Mesenteric fat pad (tissue), 1 donor: ENCODE measurements around the gene DDIAS. TPM values are rescaled to one million over a fixed set of nuclear protein-coding genes. Genes with fewer than 3 reads are reported as not detected.
"Not testable (repeated sequence)": the region's sequence is repeated elsewhere in the genome, so short reads cannot be mapped to it uniquely, and the experiment has no call there.

Experiments used
- DNase-seq: peaks from one replicate; pipeline ENCODE4 v3.0.0-alpha.2; 2020; ENCODE audit warnings: low spot score
- total RNA-seq: library from RNA; stranded (reverse); fragmentation: NEBNext Ultra II Directional; extraction: Animal tissue kit (Norgen Biotek cat#: 25700); gene quantifications from one replicate; pipeline ENCODE4 v1.2.1, GENCODE V29; 2021
- donor health status: DM: yes; HTN: yes; CAD: no.

DDIAS gene
- total RNA-seq, 1 donor from 2014 or later = 1.7 TPM

DNA sequence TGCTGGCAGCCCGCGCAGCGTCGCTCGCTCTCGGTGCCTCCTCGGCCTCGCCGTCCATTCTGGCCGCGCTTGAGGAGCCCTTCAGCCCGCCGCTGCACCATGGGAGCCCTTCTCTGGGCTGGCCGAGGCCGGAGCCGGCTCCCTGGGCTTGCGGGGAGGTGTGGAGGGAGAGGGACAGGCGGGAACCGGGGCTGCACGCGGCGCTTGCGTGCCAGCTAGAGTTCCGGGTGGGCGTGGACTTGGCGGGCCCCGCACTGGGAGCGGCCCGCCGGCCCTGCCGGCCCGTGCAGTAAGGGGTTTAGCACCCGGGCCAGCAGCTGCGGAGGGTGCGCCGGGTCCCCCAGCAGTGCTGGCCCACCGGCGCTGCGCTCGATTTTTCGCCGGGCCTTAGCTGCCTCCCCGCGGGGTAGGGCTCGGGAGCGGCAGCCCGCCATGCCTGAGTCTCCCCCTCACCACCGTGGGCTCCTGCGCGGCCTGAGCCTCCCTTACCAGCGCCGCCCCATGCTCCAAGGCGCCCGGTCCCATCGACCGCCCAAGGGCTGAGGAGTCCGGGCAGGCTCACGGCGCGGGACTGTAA, 69.1 kb downstream of the DDIAS start:
- not testable (repeated sequence) for DNase-seq

DNA sequence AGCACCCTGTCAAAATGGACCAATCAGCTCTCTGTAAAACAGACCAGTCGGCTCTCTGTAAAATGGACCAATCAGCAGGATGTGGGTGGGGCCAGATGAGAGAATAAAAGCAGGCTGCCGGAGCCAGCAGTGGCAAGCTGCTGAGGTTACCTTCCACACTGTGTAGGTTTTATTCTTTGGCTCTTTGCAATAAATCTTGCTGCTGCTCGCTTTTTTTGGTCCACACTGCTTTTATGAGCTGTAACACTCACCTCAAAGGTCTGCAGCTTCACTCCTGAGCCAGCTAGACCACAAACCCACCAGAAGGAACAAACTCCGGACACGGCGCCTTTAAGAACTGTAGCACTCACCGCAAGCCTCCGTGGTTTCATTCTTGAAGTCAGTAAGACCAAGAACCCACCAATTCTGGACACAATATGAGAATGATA, 70.0 kb downstream of the DDIAS start:
- DNase-seq = not testable (repeated sequence)

DNA sequence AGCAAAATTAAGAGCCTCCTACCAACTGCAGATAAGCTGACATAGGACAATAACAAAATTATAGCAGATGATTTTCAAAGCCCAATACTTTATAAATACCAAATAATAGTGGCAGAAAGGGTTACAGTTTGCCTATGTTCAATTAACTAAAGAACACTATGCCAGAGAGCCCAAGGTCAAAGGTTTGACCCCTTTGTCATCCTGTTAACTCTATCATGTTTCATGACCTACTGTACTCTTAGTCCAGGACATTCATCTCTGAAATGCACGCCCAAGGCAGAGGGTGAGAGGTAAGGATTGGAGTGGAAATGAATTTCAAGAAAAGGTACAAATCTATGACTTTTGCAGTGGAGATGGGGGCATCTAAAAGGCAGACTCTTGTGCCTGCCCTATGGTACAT, 70.6 kb downstream of the DDIAS start:
- no peak for DNase-seq

DNA sequence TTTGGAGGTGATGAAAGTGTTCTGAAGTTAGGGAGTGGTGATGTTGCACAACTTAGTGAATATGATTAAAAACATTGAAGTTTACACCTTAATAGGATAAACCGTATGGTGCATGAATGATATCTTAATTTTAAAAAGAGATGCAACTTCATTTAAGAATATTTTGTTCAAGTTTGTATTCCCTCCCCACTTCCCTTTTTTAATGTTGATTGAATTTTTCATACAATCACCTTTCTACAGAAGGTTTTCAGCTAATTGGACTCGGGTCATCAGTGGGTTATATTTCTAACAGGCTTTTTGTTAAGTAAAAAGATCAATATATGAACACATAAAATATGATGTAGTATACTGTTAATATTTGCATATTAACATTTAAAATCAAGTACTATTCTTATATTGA, 72.6 kb downstream of the DDIAS start:
- no peak for DNase-seq

DNA sequence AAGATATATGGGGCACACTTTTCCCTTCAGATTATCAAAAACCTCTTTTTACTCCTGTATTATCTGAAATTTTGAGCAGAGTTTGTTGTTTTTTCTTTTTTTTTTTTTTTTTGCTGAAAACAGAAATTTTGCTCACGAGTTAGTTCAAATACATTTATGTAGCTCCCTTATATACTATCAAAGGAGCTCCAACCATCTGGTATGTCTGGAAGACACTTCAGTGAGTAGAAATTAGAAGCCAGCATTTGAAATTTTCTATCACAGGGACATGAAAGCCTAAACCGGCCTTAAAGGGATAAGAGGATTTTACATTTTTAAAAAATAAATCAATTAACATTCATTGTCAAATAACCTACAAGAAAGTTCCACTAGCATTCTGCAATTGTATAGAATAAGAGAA, 73.3 kb downstream of the DDIAS start:
- DNase-seq = no peak

DNA sequence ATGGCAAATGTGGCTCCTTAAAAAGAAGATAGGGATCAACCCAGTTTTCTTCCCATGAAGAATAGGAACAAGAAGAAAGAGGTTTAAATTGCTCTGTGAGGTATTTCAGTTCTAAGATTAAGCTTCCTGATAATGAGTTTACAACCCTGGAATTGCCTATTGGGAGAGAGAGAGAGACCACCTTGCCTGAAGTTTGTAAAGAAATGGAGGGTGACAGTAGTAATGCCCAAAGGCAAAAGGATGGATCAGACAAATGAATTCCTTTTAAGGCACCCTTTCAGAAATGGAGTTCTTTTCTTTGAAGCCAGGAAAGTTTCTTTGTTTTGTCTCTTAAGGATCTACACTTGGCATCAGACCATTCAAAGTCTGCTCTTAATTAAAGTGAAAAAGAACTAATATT, 74.3 kb downstream of the DDIAS start:
- no peak for DNase-seq

DNA sequence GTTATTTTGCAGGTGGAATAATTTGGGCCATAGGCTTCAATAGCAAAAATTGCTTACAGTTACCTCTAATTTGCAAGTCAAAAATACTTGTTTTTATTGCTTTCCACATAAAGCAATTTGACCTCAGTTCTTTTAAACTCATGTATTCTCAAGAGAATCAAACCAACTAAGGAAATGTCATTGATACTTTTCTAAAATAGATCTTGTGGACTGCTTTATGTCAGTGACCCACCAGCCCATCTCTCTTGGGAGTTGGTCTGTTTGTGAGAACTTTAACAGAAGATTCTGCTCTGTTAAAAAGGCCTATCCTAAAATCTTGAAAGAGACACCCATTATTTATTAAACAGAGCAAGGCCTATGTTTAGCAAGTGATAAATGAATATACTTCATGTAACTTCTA, 75.2 kb downstream of the DDIAS start:
- DNase-seq = no peak

DNA sequence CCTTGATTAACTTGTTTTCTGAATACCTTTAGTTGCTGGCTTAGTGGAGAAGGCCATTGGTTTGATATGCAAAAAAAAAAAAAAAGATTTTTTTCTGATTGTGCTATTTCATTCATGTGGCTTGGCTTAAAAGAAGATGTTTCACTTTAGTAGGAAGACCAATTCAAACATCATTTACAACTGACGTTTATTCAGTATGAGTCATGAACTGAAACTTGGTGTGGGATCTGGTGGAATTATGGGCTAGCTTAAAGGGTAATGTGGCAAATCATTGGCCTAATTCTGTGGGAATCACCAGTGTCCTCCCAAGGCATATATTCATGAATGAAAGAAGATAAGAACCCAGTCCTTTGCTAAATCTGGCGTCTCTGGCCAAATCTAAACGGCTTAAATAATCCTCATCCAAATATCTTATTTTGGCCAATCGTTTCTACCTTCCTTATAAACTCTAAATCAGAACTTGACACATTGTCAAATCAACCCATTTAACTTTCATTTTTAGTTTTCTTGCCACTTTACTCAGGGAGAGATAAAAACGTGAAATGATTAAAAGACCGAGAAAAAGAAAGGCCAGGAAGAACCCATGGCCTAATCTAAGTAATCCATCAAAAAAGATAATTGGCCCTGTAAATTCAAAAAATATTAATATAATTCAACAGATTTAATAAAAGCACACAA, 77.0 kb downstream of the DDIAS start:
- no peak for DNase-seq

DNA sequence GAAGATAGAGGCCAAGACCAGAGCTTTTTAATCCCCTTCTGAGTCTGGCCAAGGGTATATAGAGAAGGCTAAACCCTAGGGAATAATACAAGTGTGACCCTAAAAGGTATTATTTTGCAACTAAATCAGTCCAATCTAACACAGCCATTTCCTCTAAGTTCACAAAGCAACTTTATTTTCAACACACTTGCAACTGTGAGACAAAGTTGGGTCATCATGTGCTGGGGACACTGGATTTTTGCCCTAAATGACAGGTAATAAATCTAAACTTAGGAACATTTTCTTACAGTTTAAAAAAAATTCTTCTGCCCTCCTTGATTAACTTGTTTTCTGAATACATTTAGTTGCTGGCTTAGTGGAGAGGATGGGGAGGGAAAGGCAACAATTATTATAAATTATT, 78.3 kb downstream of the DDIAS start:
- no peak for DNase-seq

DNA sequence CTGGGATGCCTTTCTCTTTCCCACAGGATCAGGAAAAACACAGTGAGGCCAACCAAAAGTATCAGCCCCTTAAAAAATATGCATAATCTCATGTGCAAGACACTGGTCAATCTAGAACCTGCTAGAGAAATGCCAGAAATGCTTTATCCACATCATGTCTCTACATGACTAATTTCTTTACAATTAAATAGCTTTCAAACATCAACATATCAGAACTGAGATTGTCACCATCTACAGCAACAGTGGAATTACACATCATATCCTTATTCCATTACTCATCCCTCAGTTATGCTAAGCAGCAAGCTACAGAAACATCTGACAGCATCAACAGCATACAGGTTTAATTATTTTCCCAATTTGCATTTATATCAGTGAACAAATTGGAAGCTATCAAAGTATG, 78.8 kb downstream of the DDIAS start:
- DNase-seq = no peak

DNA sequence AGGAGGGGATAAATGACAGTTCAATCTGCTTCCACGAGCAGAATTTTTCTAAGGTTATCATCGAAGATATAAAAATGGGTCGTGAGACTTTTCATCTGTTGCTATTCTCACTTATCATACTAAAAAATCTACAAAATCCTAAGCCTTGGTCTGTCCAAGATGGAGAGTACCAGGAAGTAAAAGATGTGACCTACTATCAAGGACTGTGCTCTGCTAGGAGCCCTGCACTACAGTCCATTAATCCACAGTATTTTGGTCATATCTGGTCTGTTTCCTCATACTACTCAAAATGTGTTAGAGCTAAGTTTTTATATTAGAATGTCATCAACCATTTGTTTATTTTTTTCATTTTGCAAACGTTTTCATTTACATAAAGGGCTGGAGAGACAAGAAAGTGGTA, 79.4 kb downstream of the DDIAS start:
- DNase-seq = no peak

DNA sequence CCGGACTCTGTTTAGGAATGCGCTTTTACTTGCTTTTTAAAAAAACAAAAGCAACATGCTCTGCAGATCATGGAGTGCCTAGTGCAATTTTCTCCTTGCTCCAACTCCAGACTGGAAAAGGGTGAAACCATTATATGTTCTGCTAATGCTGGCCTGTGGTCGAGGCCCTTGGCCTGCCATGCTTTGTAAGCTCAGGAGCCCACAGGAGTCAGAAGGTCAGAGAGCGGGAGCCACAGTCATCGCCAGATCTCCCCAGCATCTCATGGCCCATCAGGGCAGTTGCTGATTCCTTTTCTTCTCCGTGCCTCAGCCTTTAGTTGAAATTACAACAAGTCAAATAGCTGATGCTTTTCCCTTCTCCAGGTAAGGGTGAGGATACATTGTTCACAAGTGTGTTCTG, 80.3 kb downstream of the DDIAS start:
- DNase-seq = no peak

Other genes with a start within 250 kb of the DDIAS start
- 0.19 TPM for gene FAM181B, start 167.9 kb upstream of the DDIAS start, total RNA-seq
- gene PRCP, start 1.3 kb upstream of the DDIAS start, total RNA-seq = 71.4 TPM
- 33.9 TPM for gene RAB30, start 170.2 kb downstream of the DDIAS start, total RNA-seq